HepG2 (cell line): ENCODE data around the gene MARCHF2. TPM values are rescaled to one million over a fixed set of nuclear protein-coding genes. Genes with fewer than 3 reads are reported as not detected.
A peak's percentile ranks its signal among the peaks of the same experiment; 100 is the strongest.

Source experiments
- FOXA3 ChIP-seq: IDR thresholded peaks from 2 replicates; pipeline ENCODE4 v1.6.1; 2016; ENCODE audit warnings: missing genetic modification reagents, missing compliant biosample characterization
- HNF1A ChIP-seq, 2 experiments: sonication (generic) in 1 of 2; formaldehyde crosslinking in 1 of 2; IDR thresholded peaks; 2 replicates each; pipeline versions ENCODE4 v1.4.0 to v1.6.1; 2016 to 2020; ENCODE audit warnings: borderline replicate concordance in 1 of 2, low read depth in 1 of 2, mild to moderate bottlenecking in 1 of 2, missing genetic modification reagents in 1 of 2
- HNF4G ChIP-seq, 2 experiments: sonication (generic) in 1 of 2; formaldehyde crosslinking in 1 of 2; IDR thresholded peaks; 2 replicates each; pipeline versions ENCODE4 v1.4.0 to v1.6.1; 2011 to 2020; ENCODE audit warnings: borderline replicate concordance in 2 of 2, low read depth in 2 of 2, mild to moderate bottlenecking in 2 of 2, low read length in 1 of 2, missing genetic modification reagents in 1 of 2, moderate library complexity in 1 of 2
- HOXD1 ChIP-seq: sonication (generic); formaldehyde crosslinking; IDR thresholded peaks from 2 replicates; pipeline ENCODE4 v1.5.0; 2020; ENCODE audit warnings: missing genetic modification reagents
- KMT2A ChIP-seq: sonication (generic); formaldehyde crosslinking; IDR thresholded peaks from 2 replicates; pipeline ENCODE4 v1.4.0; 2020; ENCODE audit warnings: missing genetic modification reagents
- NR2F1 ChIP-seq, 2 experiments: fragments of 450-650 bp in 1 of 2; formaldehyde crosslinking in 1 of 2; IDR thresholded peaks; 2 replicates each; pipeline versions ENCODE4 v1.5.0 to v1.6.1; 2016 to 2020; ENCODE audit warnings: mild to moderate bottlenecking in 1 of 2, missing compliant biosample characterization in 1 of 2, missing genetic modification reagents in 1 of 2, moderate library complexity in 1 of 2
- POGZ ChIP-seq: sonication (generic); formaldehyde crosslinking; IDR thresholded peaks from 2 replicates; pipeline ENCODE4 v1.4.0; 2020; ENCODE audit warnings: mild to moderate bottlenecking, missing genetic modification reagents
- SIN3A ChIP-seq: IDR thresholded peaks from 2 replicates; pipeline ENCODE4 v1.6.1; 2011; ENCODE audit warnings: low read depth, mild to moderate bottlenecking, control low read depth, low read length, borderline replicate concordance
- STAT6 ChIP-seq: sonication (generic); formaldehyde crosslinking; IDR thresholded peaks from 2 replicates; pipeline ENCODE4 v1.4.0; 2020; ENCODE audit warnings: missing genetic modification reagents, mild to moderate bottlenecking, borderline replicate concordance
- TRAFD1 ChIP-seq: sonication (generic); formaldehyde crosslinking; IDR thresholded peaks from 2 replicates; pipeline ENCODE4 v1.5.1; 2020; ENCODE audit warnings: missing genetic modification reagents, mild to moderate bottlenecking, borderline replicate concordance
- ZMYM3 ChIP-seq: sonication (generic); formaldehyde crosslinking; IDR thresholded peaks from 2 replicates; pipeline ENCODE4 v1.5.1; 2020; ENCODE audit warnings: mild to moderate bottlenecking, missing genetic modification reagents
- ZNF512B ChIP-seq: sonication (generic); formaldehyde crosslinking; IDR thresholded peaks from 2 replicates; pipeline ENCODE4 v1.5.1; 2020; ENCODE audit warnings: missing genetic modification reagents, mild to moderate bottlenecking, borderline replicate concordance
- ZNF678 ChIP-seq: sonication (generic); formaldehyde crosslinking; IDR thresholded peaks from 2 replicates; pipeline ENCODE4 v1.4.0; 2020; ENCODE audit warnings: mild to moderate bottlenecking, missing genetic modification reagents
- ZNF776 ChIP-seq: sonication (generic); formaldehyde crosslinking; IDR thresholded peaks from 2 replicates; pipeline ENCODE4 v1.4.0; 2020; ENCODE audit warnings: mild to moderate bottlenecking, missing genetic modification reagents
- polyA plus RNA-seq, 8 experiments: library from polyadenylated mRNA; depleted of rRNA in 3 of 8; stranded (reverse) in 7 of 8; unstranded in 1 of 8; fragments of >200 nt; fragmentation: Illumina TruSeq in 4 of 8; extraction: Trizol in 4 of 8; gene quantifications; 2 replicates each; pipeline versions ENCODE4 v1.2.1 to v1.2.3, GENCODE V29; 2011 to 2016; ENCODE audit warnings: low read depth in 4 of 8, missing spikeins in 1 of 8, mixed read lengths in 1 of 8; ENCODE audit not compliant: insufficient read depth in 1 of 8
- total RNA-seq, 5 experiments: library from RNA; depleted of rRNA; stranded (reverse); fragments of >200 nt; fragmentation: Illumina TruSeq; extraction: Trizol; gene quantifications; 2 replicates each; pipeline ENCODE4 v1.2.3, GENCODE V29; 2016; ENCODE audit warnings: low read depth in 1 of 5

The MARCHF2 gene
- total and polyA plus RNA-seq, 2 of the 13 experiments (the other 11 are each of a cell fraction or from before 2014, with no cell fraction given): 12.7 to 13.0 TPM

GRCh38 chr19:8363803-8364771 is 49.0 kb upstream of the MARCHF2 start, which contains the start of gene ANGPTL4 (continued):
- TF ChIP-seq ZNF512B (CRISPR knock-in tag): peak; percentile 96
- no peak for TF ChIP-seq HNF1A (IDR thresholded peaks at IDR 0.05; ENCODE audit: low read depth)
- peak; percentile 47; the same call in 1 of the 2 replicates for TF ChIP-seq HNF1A (CRISPR knock-in tag; IDR thresholded peaks at IDR 0.05; ENCODE audit: borderline replicate concordance)
- TF ChIP-seq STAT6 (CRISPR knock-in tag): no peak
- no peak for TF ChIP-seq FOXA3 (CRISPR knock-in tag)
- TF ChIP-seq HOXD1 (CRISPR knock-in tag): peak; percentile 35; the same call in 1 of the 2 replicates
- no peak for TF ChIP-seq NR2F1 (CRISPR knock-in tag; IDR thresholded peaks at IDR 0.05)
- TF ChIP-seq KMT2A (CRISPR knock-in tag): no peak
- 0 out of 2 replicates have a peak, but pooled peaks have one; percentile 55 for TF ChIP-seq ZNF678 (CRISPR knock-in tag)
- TF ChIP-seq SIN3A: 0 out of 2 replicates have a peak, but pooled peaks have one; percentile 46
- peak; percentile 68 for TF ChIP-seq ZMYM3
- TF ChIP-seq TRAFD1: no peak
- peak; percentile 6 for TF ChIP-seq POGZ (CRISPR knock-in tag)
- TF ChIP-seq HNF4G (IDR thresholded peaks at IDR 0.05; ENCODE audit: borderline replicate concordance, low read depth, low read length): no peak
- TF ChIP-seq HNF4G (CRISPR knock-in tag; IDR thresholded peaks at IDR 0.05; ENCODE audit: borderline replicate concordance, low read depth): 0 out of 2 replicates have a peak, but pooled peaks have one; percentile 55
- TF ChIP-seq ZNF776 (CRISPR knock-in tag): no peak
